GM21381 (cell line): ENCODE measurements around the gene CHCHD6.

Source experiments
- ATAC-seq: cut with Tn5 transposase; IDR thresholded peaks from one replicate; pipeline ENCODE4 v1.9.1; 2021; ENCODE audit warnings: mild to moderate bottlenecking, moderate library complexity; ENCODE audit not compliant: unreplicated experiment

The CHCHD6 gene

DNA sequence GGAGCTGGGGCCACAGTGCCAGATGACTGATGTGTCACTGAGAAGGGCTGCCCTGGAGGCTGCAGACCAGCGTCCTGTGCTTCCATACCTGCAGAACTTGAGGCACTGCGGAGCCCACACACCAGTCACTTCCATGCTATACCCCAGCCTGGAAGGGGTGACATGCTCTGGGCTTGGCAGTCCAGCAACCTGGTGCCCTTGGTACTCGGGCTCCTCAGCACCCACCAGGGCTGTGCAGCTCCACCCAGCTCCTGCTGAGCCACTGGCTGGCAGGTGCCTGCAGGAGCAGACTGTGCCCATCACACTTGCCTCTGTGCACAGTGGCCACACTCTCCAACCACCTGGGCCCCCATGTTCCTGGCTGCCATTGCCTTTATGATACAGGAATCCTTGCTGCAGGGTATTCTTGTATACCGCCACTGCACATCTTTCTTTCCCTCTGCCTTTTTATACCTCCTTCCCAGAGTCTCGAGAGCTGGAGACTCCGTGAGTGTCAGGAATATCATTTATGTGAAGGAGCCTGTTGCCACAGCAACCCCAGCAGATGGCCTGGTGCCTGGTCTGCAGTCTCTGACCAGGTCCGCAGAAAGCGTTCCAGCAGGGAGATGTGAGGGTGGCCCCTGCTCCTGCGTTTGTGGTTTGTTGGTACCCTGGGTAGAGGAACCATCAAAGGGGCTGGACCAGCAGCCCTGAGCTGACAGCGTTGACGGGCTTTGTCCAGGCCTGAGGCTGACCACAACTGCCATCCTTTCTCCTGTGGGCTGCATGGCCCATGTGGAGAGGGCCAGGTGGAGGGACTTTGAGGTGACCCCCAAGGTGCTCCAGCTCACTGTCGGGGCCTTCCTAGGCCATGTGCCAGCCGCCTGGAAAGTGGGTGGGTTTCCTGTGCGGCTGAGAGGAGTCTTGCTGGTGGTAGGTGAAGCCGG is 185.5 kb downstream of the CHCHD6 start:
- no peak for ATAC-seq

DNA sequence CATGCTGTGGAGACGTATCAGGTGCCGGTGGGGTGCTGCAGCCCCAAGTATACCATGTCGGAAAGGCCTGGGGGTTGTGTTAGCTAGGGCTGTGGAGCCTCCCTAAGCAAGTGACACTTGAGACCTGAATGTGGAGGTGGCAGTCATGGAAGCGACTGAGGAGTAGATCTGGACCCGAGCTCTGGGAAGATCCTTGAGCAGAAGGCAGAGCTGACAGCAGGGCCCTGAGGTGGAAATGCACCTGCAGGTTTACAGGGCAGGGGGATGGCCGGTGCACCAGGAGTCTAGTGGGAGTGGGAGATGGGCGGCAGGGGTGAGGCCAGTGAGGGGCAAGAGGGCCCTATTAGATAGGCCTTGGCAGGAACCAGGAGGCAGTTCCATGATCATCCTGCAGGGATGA is 187.1 kb downstream of the CHCHD6 start:
- no peak for ATAC-seq

DNA sequence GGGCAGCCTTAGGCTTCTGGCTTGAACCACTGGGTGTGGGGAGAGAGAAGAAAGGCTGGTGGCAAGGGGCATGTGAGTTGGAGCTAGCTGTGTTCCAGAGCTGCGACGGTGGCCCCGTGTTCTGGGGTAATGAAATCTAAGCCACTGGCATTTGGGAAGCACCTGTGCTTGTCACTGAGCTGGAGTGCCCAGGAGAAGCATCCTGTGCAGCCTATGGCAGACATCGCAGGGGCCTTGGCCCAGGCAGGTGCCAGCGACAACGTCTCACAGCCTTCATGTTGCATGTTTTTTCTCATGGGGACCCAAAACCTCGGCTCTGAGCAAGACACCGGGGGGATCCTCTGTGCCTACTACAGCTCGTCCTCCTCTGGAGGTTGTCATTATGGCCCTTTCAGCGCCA is 187.8 kb downstream of the CHCHD6 start:
- ATAC-seq, result no peak

DNA sequence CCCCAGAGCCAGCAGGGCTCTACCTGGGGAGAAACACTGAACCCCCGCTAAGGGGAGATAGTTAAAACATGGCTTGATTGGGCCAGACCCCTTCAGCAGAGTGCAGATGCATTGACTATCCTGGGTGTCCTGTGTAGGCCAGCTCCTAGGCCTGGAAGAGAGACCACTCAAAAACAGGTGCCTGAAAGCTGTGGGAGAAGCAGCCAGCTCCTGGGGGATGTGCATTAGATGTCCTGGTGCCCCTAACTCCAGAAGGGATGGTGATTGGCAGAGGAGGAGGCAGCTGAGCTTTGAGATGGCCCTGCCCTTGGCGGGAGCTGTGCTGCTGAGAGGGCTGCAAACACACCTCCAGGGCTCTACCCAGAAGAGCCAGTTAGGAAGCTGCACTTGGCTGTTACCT is 189.6 kb downstream of the CHCHD6 start:
- no peak for ATAC-seq

GRCh38 chr3:126894475-126894874 is 190.4 kb downstream of the CHCHD6 start:
- no peak for ATAC-seq

GRCh38 chr3:126895178-126896066 is 191.4 kb downstream of the CHCHD6 start:
- ATAC-seq, result no peak

DNA sequence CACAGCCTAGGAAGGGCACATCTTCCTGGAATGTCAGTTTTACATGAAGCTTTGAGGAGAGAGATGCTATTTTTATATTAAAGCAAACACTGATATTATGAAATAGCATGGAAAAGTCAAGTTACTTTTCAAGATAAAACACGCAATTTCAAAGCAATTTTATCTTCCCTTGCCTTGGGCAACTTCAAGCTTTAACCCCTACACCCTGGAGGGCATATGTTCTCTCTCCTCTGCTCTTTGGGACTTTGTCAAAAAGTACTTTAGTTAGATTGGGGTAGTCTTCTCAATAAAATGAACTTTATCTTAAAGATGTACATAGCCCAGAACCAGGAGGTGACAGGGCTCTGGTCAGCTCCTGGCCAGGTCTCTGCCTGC is 192.0 kb downstream of the CHCHD6 start:
- ATAC-seq, result no peak

DNA sequence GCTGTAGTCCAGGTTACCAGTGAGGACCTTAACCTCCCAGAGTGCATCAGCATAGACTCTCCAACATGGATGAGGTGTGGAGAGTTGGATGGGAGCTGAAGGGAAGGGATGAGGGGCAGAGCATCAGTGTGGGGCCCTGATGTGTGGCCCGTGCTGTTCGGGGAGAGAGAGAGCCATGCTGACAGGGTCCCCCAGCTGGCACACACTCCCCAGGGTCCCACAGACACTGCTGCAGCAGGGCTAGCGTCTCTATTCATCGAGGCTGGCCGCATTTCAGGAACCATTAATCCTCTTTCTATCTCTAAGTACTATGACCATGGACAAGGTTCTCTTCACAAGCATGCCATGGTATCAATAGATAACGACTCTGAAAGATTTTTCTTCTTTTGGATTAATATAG is 192.9 kb downstream of the CHCHD6 start:
- ATAC-seq, result no peak

DNA sequence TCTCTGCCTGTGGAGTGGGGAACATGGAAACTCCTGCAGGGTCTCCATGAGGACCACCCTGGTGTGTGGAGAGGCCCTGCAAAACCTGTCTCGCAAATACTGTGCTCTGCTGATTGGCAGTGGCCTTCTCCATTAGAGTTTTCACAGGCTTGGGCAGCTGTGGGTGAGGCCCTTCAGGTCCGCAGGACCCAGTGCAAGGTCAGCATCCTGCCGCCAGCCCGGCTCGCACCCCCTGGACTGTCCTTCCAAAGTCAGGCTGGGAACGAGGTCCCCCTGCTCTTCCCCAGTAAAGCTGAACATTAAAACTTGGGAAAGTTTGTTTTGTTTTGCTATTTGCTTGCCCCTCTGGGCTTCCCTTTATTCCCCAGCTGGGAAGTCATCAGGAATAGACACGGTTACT is 193.9 kb downstream of the CHCHD6 start:
- ATAC-seq, result no peak

GRCh38 chr3:126900859-126901540 is 197.0 kb downstream of the CHCHD6 start:
- no peak for ATAC-seq

DNA sequence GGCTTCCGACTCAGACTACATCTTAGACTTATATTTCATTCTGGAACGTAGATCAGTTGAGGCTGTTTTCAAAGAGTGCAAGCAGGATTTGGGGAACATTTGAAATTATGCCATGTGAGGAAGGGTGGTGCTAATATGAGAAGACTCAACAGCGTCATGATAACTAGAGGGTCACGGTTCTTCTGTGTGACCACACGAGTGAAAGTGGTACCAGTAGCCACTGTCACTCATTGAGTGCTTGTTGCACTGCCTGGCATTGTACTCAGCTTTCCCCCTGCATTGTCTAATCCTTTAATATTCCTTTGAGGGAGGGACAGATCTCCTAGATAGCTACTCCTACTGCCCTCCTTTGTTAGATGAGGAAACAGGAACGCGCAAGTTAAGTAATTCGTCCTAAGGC is 197.6 kb downstream of the CHCHD6 start:
- no peak for ATAC-seq

DNA sequence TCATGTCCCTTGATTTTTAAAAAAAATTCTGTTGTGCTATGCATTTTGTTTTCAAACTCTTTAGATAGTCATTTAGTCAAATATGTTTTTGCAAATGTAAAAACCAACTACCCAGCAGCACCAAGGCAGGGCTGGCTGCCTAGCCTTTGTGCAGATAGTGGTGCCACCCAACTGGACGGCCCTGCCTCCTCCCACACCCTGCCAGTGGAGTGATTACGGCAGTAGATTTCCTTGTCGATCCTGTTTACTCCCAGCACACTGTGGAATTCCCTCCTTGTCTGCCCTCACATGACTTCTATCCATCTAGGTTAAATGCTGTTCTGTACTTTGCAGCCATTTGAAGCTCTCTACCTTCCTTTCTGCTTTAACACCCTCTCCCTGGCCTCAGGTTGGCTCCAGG is 199.5 kb downstream of the CHCHD6 start:
- no peak for ATAC-seq

GRCh38 chr3:126907557-126907956 is 203.5 kb downstream of the CHCHD6 start:
- no peak for ATAC-seq

DNA sequence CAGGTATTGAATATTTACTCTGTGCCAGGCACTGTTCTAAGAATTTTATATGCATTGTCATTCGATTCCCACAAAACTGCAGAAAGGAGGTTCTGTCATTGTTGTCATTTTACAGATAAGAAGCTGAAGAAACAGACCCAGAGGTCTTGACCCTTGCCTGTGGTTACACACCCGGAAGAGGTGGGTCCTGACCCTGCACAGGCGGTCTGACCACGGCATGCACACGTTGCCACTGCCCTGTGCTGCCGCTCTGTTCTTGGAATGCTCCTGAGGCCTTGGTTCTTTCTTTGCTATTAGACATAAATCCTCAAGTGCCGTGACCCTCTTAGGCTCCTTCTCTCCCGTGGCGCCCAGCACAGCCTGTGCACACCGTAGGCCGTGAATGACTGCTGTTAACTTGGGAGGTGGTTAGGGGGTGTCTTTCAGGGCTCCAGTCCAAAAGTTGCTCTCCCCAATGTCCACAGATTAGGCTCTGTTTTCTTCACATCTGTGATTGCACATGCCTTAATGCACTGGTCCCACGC is 204.8 kb downstream of the CHCHD6 start:
- ATAC-seq, result no peak

DNA sequence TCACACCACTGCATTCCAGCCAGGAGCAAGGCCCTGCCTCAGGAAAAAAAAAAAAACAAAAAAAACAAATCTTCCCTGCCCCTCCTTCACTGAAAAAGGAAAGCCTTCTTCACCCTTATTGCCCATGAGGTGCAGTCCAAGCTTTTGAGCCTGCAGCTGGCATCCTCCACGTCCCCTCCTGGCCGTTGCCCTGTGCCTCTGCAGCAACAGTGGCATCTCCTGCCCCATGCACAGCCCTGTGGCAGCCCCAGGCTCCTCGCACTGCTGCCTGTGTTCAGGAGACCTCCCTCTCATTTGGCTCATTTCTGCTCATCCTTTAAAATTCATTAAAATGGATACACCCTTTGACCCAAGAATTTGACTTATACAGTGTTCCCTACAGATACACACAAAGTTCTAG is 206.2 kb downstream of the CHCHD6 start:
- no peak for ATAC-seq

- ATAC-seq, result peak; percentile 95
Measured at GRCh38 chr3:126911162-126912026, 207.4 kb downstream of the CHCHD6 start.

DNA sequence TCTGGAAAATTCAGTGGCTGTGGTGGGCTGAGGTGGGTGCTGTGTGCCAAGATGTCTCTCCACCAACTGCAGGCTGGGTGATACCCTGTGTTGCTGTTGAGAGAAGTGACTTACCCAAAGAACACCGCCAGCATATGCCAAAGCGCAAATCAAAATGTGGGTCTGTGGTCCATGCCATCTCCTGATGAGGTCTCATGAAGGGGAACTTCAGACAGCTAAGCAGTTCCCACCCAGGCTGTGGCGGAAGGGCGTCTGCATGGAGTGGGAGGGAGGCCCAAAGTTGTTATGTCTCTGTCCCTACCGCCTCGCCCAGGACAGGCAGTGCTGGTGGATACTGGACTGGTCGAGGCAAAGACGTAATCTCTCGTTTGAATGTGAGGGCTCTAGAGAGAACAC is 208.0 kb downstream of the CHCHD6 start:
- ATAC-seq, result no peak

GRCh38 chr3:126912491-126913195 is 208.6 kb downstream of the CHCHD6 start:
- ATAC-seq, result no peak

GRCh38 chr3:126913524-126913923 is 209.5 kb downstream of the CHCHD6 start:
- no peak for ATAC-seq

- ATAC-seq, result no peak
Measured at GRCh38 chr3:126914226-126914625, 210.2 kb downstream of the CHCHD6 start.
